ENCODE results near the gene ASNS.

Gene ASNS

GRCh38 chr7:97842772-97843345 lies 29.3 kb downstream of the ASNS start:
- peaks cover 4% of the 10 kb centered on the region; the same call in 1 of the 2 replicates for H3K9me3 ChIP-seq (ENCODE audit: insufficient read depth, low read depth, low read length)
- no peaks in the 10 kb centered on the region for H3K27me3 ChIP-seq (ENCODE audit: insufficient read depth, low read length)
- H3K36me3 ChIP-seq (ENCODE audit: insufficient read depth, low read depth, low read length): no peaks in the 10 kb centered on the region
- no peaks in the 10 kb centered on the region for H3K4me1 ChIP-seq (ENCODE audit: insufficient read depth, low read length)
- no peak overlapping the region for H3K4me3 ChIP-seq (ENCODE audit: low read length)
- H3K9ac ChIP-seq (ENCODE audit: low read depth, low read length): no peak overlapping the region
- H3K27ac ChIP-seq (ENCODE audit: low read length): no peak overlapping the region

DNA sequence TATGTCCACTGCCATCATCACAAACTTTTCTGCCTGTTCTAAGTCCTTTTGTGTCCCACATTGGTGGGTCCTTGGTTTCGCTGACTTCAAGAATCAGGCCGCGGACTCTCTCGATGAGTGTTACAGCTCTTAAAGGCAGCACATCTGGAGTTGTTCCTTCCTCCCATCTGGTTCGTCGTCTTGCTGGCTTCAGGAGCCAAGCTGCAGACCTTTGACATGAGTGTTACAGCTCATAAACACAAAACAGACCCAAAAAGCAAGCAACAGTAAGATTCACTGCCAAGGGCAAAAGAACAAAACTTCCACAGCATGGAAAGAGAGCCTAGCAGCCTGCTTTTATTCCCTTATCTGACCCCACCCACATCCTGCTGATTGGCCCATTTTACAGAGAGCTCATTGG lies 30.2 kb downstream of the ASNS start:
- Histone ChIP-seq H3K4me1 (ENCODE audit: insufficient read depth, low read length) (no peaks in the 10 kb centered on the region), H3K4me3 (ENCODE audit: low read length) (no peak overlapping the region), H3K27me3 (ENCODE audit: insufficient read depth, low read length) (no peaks in the 10 kb centered on the region), H3K9me3 (ENCODE audit: insufficient read depth, low read depth, low read length) (peaks cover 4% of the 10 kb centered on the region; the same call in 1 of the 2 replicates), H3K27ac (ENCODE audit: low read length) (no peak overlapping the region), H3K36me3 (ENCODE audit: insufficient read depth, low read depth, low read length) (no peaks in the 10 kb centered on the region), H3K9ac (ENCODE audit: low read depth, low read length) (no peak overlapping the region)

GRCh38 chr7:97835296-97836138 lies 36.7 kb downstream of the ASNS start:
- no peaks in the 10 kb centered on the region for H3K4me1 ChIP-seq (ENCODE audit: insufficient read depth, low read length)
- no peaks in the 10 kb centered on the region for H3K9me3 ChIP-seq (ENCODE audit: insufficient read depth, low read depth, low read length)
- no peaks in the 10 kb centered on the region for H3K36me3 ChIP-seq (ENCODE audit: insufficient read depth, low read depth, low read length)
- no peak overlapping the region for H3K27ac ChIP-seq (ENCODE audit: low read length)
- H3K9ac ChIP-seq (ENCODE audit: low read depth, low read length): no peak overlapping the region
- H3K27me3 ChIP-seq (ENCODE audit: insufficient read depth, low read length): no peaks in the 10 kb centered on the region
- no peak overlapping the region for H3K4me3 ChIP-seq (ENCODE audit: low read length)

DNA sequence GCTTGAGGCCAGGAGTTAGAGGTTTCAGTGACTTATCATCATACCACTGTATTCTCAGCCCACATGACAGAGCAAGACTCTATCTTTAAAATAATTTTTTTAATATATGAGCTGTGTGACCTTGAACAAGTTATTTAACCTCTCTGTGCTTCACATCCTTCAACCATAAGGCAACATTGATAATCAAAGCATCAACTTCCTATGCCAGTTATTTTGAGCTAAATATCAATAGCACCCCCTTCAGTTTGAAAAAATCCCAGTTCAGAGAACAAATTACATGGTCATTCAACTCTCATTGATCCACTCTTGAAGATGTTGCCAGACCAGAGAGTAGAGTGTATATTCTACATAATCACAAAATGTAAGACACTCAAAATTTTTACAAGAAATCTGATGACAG lies 53.0 kb downstream of the ASNS start:
- Histone ChIP-seq H3K36me3 (ENCODE audit: insufficient read depth, low read depth, low read length) (no peaks in the 10 kb centered on the region), H3K27ac (ENCODE audit: low read length) (no peak overlapping the region), H3K27me3 (ENCODE audit: insufficient read depth, low read length) (no peaks in the 10 kb centered on the region), H3K4me1 (ENCODE audit: insufficient read depth, low read length) (no peaks in the 10 kb centered on the region; the same call in 1 of the 2 replicates), H3K9ac (ENCODE audit: low read depth, low read length) (no peak overlapping the region), H3K4me3 (ENCODE audit: low read length) (no peak overlapping the region), H3K9me3 (ENCODE audit: insufficient read depth, low read depth, low read length) (no peaks in the 10 kb centered on the region)

DNA sequence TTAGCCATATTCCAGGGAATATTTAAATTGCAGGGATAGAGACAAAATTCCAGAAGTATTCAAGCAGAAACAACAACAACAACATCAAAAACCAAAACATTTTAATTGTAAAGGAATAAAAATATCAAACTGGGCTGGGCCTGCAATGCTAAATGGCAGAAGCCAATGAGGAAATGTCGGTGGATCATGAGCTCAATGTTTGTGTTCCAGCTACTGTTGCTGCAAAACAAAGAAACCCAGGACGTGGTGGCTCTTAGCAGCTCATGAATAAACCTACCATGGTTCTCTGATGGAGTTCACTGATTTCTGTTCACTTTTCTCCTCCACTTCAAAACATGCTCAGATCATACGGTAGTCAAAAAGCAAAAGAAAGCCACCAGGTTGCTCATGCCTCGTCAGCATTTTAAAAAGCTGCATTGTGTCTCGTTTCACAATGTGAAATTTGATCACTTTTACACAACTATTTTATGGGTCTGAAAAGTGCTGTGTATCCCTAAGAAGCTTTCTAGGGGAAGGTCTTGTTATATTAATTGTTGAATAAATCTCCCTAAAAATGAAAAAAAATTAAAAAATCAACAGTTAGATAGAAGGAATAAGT lies 54.0 kb downstream of the ASNS start:
- no peak overlapping the region for H3K9ac ChIP-seq (ENCODE audit: low read depth, low read length)
- H3K27ac ChIP-seq (ENCODE audit: low read length): no peak overlapping the region
- no peaks in the 10 kb centered on the region; the same call in 1 of the 2 replicates for H3K4me1 ChIP-seq (ENCODE audit: insufficient read depth, low read length)

More for the DNA sequence above, 54.0 kb downstream of the ASNS start:
- H3K36me3 ChIP-seq (ENCODE audit: insufficient read depth, low read depth, low read length): no peaks in the 10 kb centered on the region
- no peak overlapping the region for H3K4me3 ChIP-seq (ENCODE audit: low read length)
- no peaks in the 10 kb centered on the region for H3K27me3 ChIP-seq (ENCODE audit: insufficient read depth, low read length)
- H3K9me3 ChIP-seq (ENCODE audit: insufficient read depth, low read depth, low read length): no peaks in the 10 kb centered on the region

Data from iPS-20b (cell line).